Gastroesophageal sphincter (tissue), 3 donors: Measurements from ENCODE around the gene TNFRSF13B.

Source experiments
- CTCF ChIP-seq, 4 experiments: fragments of 200-600 bp in 2 of 4; fragments of 450-650 bp in 2 of 4; sonication (generic) in 1 of 4; IDR thresholded peaks; one replicate each; pipeline ENCODE4 v1.5.1; 2017 to 2019; ENCODE audit warnings: antibody characterized with exemption in 4 of 4, mild to moderate bottlenecking in 2 of 4, moderate library complexity in 2 of 4
- POLR2A ChIP-seq, 2 donors: fragments of 450-650 bp; IDR thresholded peaks; one replicate each; pipeline ENCODE4 v1.6.1; 2017; ENCODE audit warnings: antibody characterized with exemption in 2 of 2, mild to moderate bottlenecking in 2 of 2, moderate library complexity in 1 of 2
- POLR2AphosphoS5 ChIP-seq: sonication (generic); formaldehyde crosslinking; IDR thresholded peaks from one replicate; pipeline ENCODE4 v1.6.1; 2017; ENCODE audit warnings: antibody characterized with exemption

GRCh38 chr17:16930571-16931317 lies 41.2 kb downstream of the TNFRSF13B start:
- TF ChIP-seq CTCF (IDR thresholded peaks at IDR 0.05) (no peak), POLR2A (IDR thresholded peaks at IDR 0.05) (no peak), POLR2AphosphoS5 (no peak)
